AML-193 (cell line): ENCODE data around the gene SPESP1.
"Not testable (repeated sequence)": the region's sequence is repeated elsewhere in the genome, so short reads cannot be mapped to it uniquely, and the experiment has no call there.

ENCODE experiments used
- DNase-seq, 2 experiments: peaks; one replicate each; lab custom pipeline; 2025; lab: John Stamatoyannopoulos, UW

Gene SPESP1

DNA sequence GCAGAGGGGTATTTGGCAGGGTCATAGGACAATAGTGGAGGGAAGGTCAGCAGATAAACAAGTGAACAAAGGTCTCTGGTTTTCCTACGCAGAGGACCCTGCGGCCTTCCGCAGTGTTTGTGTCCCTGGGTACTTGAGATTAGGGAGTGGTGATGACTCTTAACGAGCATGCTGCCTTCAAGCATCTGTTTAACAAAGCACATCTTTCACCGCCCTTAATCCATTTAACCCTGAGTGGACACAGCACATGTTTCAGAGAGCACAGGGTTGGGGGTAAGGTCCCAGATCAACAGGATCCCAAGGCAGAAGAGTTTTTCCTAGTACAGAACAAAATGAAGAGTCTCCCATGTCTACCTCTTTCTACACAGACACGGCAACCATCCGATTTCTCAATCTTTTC lies 33.4 kb downstream of the SPESP1 start:
- DNase-seq = not testable (repeated sequence)

DNA sequence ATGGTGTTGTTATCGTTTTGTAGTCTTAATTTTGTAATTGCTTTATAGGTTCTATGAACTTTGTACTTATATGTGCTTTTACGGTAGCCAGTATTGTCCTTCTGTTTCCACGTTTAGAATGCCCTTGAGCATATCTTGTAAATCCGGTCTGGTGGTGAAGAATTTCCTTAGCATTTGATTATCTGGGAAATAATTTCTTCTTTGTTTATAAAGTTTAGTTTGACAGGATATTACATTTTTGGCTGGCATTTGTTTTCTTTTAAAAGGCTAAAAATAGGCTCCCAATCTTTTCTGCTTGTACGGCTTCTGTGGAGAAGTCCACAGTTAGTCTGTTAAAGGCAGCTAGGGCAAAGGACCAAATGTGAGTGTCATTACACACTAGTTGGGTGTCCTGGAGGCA lies 36.7 kb downstream of the SPESP1 start:
- no peak for DNase-seq

DNA sequence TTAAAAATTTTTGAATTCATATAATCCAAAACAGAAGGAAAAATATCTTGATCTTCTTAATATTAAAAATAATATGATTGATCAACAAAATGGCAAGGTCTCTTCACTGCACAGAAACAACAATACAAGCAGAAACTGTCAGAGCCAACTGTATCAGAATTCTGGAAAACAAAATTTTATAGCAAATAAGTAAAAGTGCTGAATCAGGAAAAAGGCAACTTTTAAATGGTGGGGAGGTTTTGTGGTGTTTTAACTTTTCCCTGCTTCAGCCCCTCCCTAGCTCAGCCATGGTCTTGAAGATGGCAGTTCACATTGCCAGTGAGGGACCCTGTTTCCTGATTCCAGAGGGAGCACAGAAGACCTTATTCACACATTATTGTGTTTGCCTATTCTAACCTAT lies 37.6 kb downstream of the SPESP1 start:
- DNase-seq = no peak

DNA sequence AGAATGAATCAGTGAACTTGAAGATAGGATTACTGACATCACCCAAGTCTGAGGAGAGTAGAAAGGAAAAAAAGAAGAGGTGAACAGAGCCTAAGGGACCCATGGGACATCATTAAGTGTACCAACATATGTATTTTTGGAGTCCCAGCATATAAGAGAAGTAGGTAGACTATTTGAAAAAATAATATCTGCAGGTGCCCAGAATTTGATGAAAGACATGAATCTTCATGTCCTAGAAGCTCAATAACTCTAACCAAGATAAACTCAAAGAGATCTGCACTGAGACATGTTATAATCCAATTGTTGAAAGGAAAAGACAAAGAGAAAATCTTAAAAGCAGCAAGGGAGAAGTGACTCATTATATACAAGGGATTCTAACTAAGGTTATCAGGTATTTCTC lies 39.0 kb downstream of the SPESP1 start:
- DNase-seq = no peak

DNA sequence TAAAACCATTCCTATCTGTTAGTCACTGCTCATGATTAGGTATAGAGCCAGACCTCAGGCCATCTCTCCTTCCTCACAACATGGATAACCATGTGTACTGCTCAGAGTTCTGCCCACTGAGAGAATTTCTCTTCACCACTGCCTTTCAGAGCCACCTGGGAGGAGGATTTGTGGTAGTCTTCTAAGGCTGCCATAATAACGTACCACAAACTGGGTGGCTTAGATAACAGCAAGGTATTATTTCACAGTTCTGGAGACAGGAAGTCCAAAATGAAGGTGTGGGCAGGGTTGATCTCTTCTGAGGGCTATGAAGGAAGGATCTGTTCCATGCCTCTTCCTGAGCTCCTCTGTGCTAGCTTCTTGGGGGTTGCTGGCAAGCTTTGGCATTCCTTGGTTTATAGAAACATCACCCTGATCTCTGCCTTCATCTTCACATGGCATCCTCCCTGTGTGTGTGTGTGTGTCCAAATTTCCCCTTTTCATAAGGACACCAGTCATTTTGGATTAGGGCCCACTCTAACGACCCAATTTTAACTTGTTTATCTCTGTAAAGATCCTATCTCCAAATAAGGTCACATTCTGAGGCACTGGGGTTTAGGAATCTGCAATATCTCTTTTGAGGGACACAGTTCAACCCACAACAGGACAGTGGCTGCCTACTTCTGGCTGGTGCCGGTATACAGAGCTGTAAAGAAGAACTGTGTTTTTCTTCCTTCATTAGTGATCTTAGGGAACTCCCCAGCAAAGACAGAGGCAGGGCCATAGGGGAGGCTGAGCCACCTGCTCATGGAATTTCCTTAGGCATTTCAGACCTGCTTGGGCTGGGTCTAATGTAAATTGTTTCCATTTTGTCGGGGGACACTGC lies 42.1 kb downstream of the SPESP1 start:
- DNase-seq = no peak

DNA sequence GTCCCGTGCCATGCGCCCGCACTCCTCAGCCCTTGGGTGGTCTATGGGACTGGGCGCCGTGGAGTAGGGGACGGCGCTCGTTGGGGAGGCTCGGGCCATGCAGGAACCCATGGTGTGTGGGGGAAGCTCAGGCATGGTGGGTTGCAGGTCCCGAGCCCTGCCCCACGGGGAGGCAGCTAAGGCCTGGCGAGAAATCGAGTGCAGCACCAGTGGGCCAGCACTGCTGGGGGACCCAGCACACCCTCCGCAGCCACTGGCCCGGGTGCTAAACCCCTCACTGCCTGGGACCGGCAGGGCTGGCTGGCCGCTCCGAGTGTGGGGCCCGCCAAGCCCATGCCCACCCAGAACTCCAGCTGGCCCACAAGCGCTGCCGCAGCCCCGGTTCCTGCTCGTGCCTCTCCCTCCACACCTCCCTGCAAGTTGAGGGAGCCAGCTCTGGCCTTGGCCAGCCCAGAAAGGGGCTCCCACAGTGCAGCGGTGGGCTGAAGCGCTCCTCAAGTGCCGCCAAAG lies 45.4 kb downstream of the SPESP1 start:
- not testable (repeated sequence) for DNase-seq

DNA sequence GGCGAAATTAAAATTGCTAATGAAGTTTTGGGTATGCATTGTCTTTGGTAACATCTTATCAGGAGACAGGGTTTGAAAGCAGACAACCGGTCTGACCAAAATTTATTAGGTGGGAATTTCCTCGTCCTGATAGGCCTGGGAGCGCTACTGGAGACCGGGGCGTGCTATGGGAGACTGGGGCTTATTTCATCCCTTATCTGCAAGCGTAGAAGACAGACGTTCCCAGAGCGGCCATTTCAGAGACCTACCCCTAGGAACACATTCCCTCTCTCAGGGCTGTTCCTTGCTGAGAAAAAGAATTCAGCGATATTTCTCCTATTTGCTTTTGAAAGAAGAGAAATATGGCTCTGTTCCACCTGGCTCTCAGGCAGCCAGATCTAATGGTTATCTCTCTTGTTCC lies 47.1 kb downstream of the SPESP1 start:
- DNase-seq = not testable (repeated sequence)

DNA sequence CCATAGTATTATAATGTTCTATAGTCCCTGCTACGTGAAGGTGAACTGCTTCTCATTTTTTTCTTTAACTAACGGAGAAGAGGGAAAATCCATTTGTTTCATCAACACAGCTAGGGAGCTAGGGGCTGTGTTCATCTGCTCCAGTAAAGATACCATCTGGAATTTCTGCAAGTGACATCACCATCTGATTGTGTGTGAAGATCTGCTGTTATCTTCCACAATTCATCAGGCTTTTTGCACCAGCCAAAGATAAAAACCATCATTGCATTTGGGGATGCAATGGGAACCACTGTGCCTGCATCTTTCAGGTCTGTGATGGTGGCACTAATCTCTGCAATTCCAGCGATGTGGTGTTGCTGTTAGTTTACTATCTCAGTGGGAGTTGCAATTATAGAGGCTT lies 48.7 kb downstream of the SPESP1 start:
- DNase-seq = no peak

DNA sequence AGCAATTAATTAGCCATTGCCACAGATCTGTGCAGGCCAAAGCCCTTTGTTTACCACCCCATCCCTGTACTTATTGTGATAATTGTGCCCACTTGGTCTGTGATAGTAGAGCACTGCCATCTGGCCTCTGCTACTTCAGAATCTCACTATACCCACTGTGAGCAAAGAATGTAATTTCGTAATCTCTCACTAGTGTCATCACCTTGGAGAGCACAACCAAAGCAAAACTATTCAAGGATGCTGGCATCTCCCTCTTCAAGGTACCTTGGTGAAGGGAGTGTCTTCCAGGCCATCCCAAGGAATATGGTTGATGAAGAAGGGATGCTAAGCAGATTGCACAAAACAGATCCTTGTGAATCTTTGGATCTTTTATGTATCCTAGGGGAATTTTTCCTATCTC lies 49.5 kb downstream of the SPESP1 start:
- DNase-seq = no peak

DNA sequence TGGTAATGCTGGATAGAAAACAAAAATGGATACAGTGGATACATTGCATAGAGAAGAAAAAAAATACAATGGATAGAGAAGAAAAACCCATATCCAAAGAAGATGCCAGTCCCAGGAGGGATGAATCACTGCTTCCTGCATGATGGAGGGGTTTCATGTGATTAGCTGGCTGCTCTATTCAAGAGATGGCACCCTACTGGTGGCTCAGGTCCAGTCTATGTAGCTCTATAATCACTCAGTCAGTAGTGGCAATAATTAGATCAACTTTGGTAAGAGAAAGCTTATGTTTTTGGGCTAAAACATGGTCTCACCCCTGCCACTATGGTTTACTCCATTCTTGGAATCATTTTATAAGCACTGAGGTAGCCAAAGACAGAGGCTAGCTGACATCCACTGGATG lies 50.5 kb downstream of the SPESP1 start:
- no peak for DNase-seq

DNA sequence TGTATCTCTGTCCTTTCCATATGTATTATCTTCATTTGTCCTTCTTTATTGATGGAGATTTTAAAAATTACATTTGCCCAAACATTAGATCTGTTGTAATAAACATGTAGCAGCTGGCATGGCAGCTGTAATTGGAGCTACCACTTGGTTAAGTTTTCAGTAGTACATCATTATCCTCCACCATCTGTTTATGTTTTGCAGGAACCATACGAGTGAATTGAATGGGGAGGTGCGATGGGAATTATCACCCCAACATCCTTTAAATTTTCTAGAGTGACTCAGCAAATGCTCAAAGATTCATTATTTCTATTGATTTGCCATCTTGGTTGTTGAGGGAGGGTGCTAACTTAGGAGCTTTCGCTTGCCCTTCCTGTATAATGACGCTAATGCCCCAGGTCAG lies 51.6 kb downstream of the SPESP1 start:
- DNase-seq = no peak

DNA sequence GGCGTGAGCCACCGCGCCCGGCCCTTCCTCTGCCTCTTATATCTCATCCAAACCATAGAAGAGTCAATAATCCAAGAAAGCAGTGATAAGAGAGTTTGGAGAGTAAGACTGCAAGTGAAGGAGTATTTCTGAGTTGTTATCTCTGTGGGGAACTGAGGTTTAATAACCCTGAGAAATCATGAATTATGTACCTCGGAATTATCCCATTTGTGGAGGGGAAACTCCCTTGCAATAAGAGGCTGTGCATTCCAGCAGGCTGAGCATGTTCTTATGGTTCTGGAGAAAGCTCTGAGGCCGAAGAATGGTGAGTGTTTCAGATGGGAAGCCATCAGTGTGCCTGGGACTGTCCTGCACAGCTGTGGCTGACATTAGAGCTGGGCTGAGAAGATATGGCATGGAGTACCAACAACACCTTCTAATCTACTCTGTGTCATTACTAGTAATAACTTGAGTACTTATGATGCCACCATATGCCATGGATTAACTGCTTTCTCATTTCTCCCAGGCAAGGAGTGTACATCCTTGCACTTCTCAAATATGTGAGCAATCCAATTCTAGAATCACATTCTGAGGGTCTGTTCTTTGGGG lies 52.7 kb downstream of the SPESP1 start:
- no peak for DNase-seq

DNA sequence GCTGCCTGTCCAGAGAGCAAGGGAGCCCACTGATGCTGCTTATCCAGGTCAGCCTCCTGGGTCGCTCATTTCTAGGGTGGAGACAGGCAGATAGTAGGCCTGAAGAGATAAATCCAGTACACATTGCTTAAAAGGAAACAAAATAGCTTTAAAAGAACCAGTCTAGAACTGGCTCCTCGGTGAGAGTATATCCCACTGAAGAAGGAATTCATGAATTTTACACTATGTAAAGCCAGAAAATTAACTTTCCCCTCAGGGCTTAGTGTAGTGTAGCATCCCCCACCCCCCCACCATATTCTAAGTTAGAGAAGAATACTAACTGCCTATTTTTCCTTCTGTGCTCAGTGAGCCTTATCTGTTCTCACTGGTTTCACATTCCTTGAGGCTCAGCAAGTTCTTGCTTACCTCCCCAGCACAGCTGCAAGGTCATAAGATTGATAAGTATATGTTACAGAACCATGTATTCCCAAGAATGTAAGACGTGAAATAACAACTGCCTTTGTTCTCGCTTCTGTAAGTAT lies 53.7 kb downstream of the SPESP1 start:
- DNase-seq = no peak

DNA sequence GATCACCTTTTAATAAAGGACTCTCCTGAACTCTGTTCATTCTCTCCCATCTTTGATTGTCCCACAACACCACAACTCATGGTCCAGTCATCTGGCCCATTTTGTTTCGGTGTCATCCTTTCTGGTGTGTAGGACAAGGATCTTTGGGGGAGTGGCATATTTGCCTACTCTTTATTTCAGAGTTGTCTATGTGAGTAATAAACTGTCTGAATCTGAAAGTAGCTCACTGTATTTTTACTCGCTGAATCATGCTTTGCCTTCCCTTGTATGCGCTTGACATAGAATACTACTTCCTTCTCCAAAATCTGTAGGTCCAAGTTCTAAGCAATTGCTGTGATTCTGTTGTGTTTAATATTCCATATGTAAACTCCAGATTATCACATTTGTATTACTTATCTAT lies 54.3 kb downstream of the SPESP1 start:
- DNase-seq = no peak

DNA sequence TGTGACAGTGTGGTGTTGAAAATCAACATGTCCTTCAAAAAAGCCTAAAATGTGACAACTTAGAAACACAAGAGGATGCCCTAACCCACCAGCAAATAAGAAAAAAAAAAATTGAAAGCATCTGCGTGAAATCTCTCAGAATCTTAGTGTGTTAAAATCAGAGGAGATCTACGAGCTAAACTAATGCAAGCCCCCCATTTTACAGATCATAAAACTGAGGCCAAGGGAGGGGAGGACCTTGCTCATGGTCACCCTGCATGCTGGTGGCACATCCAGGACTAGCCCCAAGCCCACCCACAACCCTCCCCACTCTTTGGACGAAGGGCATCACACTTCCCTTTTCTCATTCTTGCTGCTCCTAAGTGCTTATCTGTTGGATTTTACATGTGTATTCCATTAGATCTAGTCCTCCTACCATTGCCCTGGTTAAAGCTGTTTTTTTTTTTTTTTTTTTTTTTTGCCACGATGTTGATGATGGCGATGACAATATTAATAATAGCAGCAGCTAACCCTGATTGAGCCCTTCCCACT lies 55.1 kb downstream of the SPESP1 start:
- DNase-seq = no peak

DNA sequence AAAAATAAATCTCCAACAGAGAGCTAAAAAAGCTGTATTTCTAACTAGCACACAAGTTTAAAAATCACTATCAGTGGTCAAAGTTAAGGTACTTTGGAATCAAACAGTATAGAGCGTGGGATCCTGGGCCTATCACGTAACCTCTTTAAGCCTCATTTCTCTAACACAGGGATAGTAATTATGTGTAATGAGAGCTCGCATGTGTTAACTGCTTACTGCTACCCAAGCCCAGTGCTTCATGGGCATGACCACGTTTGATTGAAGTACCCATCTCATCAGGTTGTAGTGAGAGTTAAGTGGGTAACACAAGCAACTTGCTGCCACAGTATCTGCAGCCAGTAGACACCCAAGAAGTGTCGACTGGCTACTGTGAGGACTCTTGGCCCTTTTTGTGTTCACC lies 56.0 kb downstream of the SPESP1 start:
- DNase-seq = no peak

DNA sequence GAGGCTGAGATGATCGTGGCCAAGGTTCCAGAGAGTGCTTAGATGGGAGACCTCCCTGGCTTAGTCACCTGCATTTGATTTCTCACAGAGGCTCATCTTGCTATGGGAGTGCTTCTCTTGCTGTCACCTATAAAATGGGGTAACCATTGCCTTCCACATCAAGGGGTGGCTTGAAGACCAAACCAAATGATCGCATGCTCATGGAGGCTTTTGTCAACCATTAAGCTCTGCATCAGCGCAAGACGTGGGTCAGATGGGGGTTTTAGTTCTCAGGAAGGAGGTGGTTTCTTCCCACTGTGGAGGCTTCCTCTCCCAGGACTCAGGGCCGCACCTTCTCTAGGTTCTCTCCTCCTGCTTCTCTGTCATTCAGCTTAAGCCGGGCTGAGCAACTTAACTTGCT lies 56.8 kb downstream of the SPESP1 start:
- no peak for DNase-seq

DNA sequence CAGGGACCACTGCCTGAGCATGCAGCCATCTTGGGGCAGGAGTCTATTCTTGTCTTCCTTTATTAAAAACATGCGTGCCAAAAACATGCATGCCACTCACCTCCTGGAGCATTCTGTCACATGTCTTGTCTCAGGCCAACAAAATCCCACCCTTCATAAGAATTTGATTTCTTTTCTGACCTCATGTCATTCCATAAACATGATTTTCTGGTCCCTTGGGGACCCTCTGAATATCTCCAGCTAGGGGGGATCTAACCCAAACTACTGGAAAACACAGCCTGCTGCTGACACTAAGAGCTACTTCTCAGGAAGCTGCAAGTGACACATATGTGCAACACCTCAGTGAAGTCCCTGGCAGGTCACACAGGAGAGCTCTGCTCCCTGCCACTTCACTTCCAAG lies 57.4 kb downstream of the SPESP1 start:
- DNase-seq = no peak

DNA sequence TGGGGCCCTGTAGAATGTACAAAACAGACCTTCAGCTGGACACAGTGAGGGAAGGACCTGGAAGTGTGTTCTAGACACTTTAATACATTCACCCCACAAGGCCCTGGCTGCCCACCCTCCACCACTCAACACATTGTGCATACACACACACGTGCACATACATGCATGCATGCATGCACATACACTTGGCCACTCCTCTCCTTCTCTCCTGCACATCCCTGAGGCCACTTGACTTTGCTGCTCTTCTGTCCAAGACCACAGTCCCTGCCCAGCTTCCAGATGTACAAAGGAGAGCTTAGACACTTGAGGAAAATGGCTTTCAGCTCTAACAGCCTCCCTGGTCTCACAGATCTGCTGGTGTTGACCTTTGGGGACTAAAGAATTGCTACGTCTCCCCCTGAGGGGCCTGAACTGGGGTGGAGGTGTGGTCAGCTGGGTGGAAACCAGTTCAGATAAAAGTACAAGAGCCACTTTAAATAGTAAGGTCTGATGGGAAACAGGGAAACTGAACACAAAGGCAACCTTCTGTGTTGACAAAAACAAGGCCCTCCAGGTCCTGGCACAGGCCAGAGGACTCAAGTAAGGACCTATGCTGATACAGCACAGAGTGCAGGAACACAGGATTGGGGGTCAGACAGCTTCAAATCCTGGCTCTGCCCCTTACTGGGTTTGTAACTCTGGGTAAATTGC lies 59.4 kb downstream of the SPESP1 start:
- DNase-seq = no peak

DNA sequence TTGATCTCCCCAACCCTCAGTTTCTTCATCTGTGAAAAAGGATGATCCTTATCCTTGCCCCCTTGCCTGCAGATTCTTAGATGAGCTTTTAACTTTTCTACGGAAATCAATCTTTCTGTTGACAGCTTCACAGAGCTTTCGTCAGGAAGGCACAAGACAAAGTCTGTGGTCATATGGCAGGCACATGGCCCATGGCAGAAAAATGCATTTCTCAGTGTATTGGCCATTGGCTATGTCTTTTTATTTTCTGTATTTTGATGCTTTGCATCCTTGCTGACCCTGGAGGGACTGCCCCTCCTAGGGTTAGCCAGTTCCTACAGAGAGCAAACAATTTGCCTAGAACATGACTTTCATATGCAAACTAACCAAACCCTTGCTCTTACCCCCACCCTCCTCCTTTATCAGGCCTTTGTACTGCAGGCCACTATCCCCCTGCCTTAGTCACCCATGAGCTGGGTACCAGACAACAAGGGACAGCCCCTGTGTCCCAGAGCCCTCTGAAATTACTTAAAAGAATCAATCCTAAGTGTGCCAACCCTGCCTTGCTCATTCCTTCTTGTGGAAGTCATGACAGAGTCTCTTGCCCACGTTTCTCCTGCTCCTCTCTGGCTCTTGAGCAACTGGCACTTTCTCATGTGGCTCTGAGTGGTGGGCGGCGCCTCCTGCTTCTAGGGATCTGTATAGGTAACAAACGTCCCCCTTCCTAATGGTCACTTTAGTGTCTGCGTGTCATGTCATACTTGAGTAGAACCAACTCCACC lies 60.1 kb downstream of the SPESP1 start:
- no peak for DNase-seq

DNA sequence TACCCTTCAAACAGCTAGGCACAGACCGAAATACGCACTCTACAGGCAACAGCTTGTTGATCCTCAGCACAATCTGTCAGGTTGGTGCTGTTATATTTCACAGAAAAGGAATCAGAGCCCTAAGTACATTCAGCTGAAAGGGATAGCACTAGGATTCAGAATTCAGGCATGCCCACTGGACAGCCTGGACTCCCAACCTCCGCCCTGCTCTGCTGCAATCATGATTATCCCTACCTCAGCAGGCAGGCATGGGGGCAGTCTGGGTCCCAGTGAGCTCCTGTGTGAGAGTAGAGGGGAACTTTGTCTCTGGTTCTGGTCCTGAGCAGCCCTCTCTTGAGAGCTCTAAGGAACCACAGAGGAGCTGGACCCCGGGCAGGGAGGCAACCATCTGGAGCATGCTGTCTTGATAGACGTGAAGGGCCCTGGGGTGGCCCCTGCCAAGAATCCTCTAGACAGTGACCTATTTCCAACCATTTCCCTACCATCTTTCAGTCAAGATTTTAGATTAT lies 60.7 kb downstream of the SPESP1 start:
- DNase-seq = no peak

DNA sequence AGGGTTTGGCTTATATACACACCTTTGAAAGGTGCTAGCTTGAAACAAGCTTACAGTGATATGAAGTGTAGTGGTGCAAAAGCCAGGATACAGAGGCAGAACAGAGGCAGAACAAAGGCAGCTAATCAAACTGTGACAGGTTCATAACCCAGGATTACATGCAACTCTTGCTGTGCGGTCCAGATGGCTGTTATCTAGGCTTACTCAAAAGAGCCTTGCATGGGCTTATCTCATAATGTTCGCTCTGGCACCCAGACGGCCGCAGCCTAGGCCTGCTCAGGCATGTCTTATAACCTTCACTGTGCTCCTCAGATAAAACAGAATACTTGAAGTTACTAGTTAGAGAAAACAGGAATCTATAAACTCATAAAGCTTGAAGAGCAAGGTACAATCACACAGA lies 61.4 kb downstream of the SPESP1 start:
- no peak for DNase-seq
